GM12892 (cell line): ENCODE results near the gene NFE2L3.

ENCODE experiments used
- POLR2A ChIP-seq: IDR thresholded peaks from 2 replicates; pipeline ENCODE4 v1.6.1; 2011; ENCODE audit warnings: low read depth, low read length, control low read depth
- POLR2AphosphoS5 ChIP-seq: IDR thresholded peaks from 2 replicates; pipeline ENCODE4 v1.6.1; 2011; ENCODE audit warnings: low read depth, low read length, control low read depth

- no peak for TF ChIP-seq POLR2A
- no peak for TF ChIP-seq POLR2AphosphoS5
Measured at GRCh38 chr7:26153823-26154783, 2.1 kb downstream of the NFE2L3 start.
